Activated T-cell treated with anti-CD3 and anti-CD28 coated beads, Interleukin-2, amount 50 U/mL, for 48 hours (primary cell): ENCODE measurements around the gene ETV1.

Experiments used
- DNase-seq, 2 experiments: peaks; one replicate each; pipeline ENCODE4 v3.0.0-alpha.2; 2020

The ETV1 gene

GRCh38 chr7:13875496-13876074 lies 113.9 kb downstream of the ETV1 start:
- DNase-seq, result no peak

DNA sequence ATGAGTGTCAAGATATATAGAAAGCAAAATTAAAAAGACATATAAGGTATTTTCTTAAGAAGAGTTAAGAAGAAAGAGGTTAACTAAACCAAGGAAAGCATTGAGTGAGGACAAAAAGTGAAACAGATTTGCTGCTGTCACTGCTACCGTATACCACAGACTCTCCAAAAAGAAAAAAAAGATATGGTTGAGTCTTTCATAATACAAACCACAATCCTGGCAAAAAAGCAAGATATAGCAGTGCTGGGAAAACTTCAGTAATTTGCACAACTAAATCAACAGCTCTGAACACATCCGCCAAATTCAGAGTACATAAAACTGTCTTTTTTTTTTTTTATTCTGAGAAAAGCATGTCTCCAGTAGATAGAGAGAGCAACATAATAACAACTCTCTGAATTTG lies 114.7 kb downstream of the ETV1 start:
- no peak for DNase-seq

DNA sequence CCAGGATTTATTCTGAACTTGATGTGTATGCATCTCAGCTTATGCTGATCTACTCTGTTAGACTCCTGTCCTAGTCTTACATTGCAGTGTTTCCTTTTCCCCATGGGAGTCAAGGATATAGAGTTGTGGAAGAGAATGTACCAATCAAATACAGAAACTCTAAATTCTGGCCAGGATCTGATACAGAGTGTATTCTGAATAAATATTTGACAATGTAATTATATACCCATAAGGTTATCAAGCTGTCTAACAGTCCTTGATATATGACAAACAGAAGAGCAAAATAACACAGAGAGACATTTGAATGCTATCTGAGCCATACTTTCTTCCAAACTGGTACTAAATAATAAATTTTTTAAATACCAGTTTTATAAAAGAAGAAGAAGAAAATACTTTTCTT lies 116.8 kb downstream of the ETV1 start:
- DNase-seq, result no peak

GRCh38 chr7:13871008-13871407 lies 118.5 kb downstream of the ETV1 start:
- no peak for DNase-seq

GRCh38 chr7:13860734-13861133 lies 128.7 kb downstream of the ETV1 start:
- DNase-seq, result no peak

DNA sequence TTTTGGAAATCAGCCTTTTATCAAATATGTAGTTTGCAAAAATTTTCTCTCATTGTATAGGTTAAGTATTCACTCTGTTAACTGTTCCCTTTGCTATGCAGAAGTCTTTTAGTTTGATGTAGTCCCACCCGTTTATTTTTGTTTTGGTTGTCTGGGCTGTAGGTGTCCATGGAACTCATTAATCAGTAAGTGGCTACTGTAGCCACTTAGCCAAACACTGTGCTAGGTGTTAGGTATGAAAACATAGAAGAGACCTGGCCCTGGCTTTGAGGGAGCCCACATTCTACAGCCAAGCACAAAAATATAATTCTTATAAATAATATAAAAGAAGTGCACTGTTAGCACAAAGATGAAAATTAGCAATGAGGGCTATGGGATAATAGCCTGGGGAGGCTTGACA lies 133.5 kb downstream of the ETV1 start:
- no peak for DNase-seq

GRCh38 chr7:13852281-13852968 lies 137.0 kb downstream of the ETV1 start:
- no peak for DNase-seq

DNA sequence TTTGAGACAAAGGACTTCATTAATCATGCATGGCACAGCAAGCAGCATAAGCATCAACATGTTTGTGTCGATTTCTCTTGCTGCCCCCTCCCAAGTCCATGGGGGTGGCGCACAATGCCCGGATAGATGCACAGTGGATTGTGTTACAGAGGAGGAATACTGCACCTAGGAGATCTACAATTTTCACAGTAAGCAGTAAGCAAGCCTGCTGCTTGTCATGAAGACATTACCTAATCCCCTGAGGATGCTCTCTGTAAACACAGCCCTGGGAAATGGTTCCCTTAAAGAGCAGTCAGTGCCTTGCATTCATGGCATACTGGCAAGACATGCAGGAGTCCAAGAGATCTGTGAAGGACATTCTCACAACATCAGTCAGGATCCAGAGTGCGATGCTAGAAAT lies 137.7 kb downstream of the ETV1 start:
- DNase-seq, result no peak

- peak; percentile 26 to 33 for DNase-seq
Measured at GRCh38 chr7:13850185-13850752, 139.2 kb downstream of the ETV1 start.

GRCh38 chr7:13849163-13849892 lies 140.1 kb downstream of the ETV1 start:
- no peak for DNase-seq

DNA sequence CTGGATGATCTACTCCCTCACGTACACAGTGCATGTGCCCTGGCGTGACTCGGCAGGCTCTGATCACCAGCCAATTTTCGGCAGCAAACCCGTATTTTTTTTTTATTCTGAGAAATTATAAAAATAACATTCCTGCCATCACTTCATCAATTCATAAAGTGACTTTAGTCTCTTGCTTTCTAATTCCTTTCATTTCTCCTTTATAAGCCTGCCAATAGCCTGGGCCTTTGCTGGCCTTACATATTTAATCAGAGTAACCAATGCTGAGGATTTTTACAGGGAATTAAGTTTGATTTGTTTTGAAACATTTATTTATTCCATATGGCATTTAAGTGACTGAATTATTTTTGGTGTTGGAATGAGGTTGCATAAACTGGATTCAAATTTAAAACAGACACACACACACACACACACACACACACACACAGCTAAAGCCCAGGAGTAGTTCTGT lies 140.8 kb downstream of the ETV1 start:
- DNase-seq, result no peak

- DNase-seq, result no peak
Measured at GRCh38 chr7:13846386-13846785, 143.1 kb downstream of the ETV1 start.

DNA sequence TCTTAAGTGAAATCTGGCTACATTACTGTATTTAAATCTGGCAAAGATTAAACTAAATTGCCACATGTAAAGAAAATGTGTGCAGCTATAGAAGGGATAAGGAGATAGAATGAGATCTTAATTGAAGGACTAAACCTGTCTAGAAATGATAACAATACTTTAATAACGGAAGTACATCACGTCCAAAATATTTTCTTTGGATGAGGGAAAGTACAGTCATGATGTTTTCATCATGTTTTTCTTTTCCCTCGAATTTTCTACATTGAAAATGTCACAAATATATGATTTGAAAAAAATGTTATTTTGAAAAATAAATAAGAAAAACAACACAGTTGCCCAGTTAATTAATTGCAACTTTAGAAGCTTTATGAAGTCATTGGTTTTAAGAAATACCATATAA lies 143.9 kb downstream of the ETV1 start:
- DNase-seq, result no peak

GRCh38 chr7:13844954-13845353 lies 144.5 kb downstream of the ETV1 start:
- no peak for DNase-seq

GRCh38 chr7:13841284-13841683 lies 148.2 kb downstream of the ETV1 start:
- no peak for DNase-seq
